Mesendoderm (in vitro differentiated cells): ENCODE data around the gene RAPGEF2.

ENCODE experiments used
- DNase-seq: peaks from one replicate; pipeline ENCODE4 v3.0.0; 2013
- H2AK5ac ChIP-seq: 2 replicates; pipeline ENCODE4 v1.6.1; 2013; ENCODE audit warnings: low read length, inconsistent platforms
- H2BK120ac ChIP-seq: 2 replicates; pipeline ENCODE4 v1.6.1; 2013; ENCODE audit warnings: low read depth, mild to moderate bottlenecking, low read length, moderate library complexity, mixed read lengths
- H2BK15ac ChIP-seq: replicated peaks from 2 replicates; pipeline ENCODE4 v1.6.1; 2013; ENCODE audit warnings: low read depth, mild to moderate bottlenecking, moderate library complexity
- H2BK5ac ChIP-seq: 2 replicates; pipeline ENCODE4 v1.6.1; 2013; ENCODE audit warnings: low read length, inconsistent platforms
- H3K18ac ChIP-seq: 2 replicates; pipeline ENCODE4 v1.6.1; 2013; ENCODE audit warnings: mild to moderate bottlenecking, low read length, mixed read lengths
- H3K23ac ChIP-seq: one replicate; pipeline ENCODE4 v1.6.1; 2013; ENCODE audit warnings: low read length
- H3K27ac ChIP-seq: 2 replicates; pipeline ENCODE4 v1.5.1; 2013; ENCODE audit warnings: low read depth, mild to moderate bottlenecking, inconsistent platforms, low read length, moderate library complexity
- H3K27me3 ChIP-seq: 2 replicates; pipeline ENCODE4 v1.6.1; 2013; ENCODE audit warnings: low read length, control low read depth, mild to moderate bottlenecking, inconsistent platforms; ENCODE audit not compliant: insufficient read depth, poor library complexity
- H3K36me3 ChIP-seq: 2 replicates; pipeline ENCODE4 v1.6.1; 2013; ENCODE audit warnings: low read length, inconsistent platforms; ENCODE audit not compliant: control insufficient read depth, insufficient read depth
- H3K4ac ChIP-seq: one replicate; pipeline ENCODE4 v1.6.1; 2013; ENCODE audit warnings: low read depth, mild to moderate bottlenecking, low read length, moderate library complexity
- H3K4me1 ChIP-seq: 2 replicates; pipeline ENCODE4 v1.6.1; 2013; ENCODE audit warnings: low read depth, low read length, inconsistent platforms; ENCODE audit not compliant: control insufficient read depth
- H3K4me2 ChIP-seq: 2 replicates; pipeline ENCODE4 v1.6.1; 2013; ENCODE audit warnings: low read length
- H3K4me3 ChIP-seq: 2 replicates; pipeline ENCODE4 v1.5.1; 2013; ENCODE audit warnings: mild to moderate bottlenecking, low read length
- H3K56ac ChIP-seq: one replicate; pipeline ENCODE4 v1.6.1; 2013; ENCODE audit warnings: low read length
- H3K79me1 ChIP-seq: 2 replicates; pipeline ENCODE4 v1.6.1; 2013; ENCODE audit warnings: low read length, inconsistent platforms
- H3K79me2 ChIP-seq: 2 replicates; pipeline ENCODE4 v1.6.1; 2013; ENCODE audit warnings: mild to moderate bottlenecking, low read length; ENCODE audit not compliant: control insufficient read depth, insufficient read depth
- H3K9ac ChIP-seq: 2 replicates; pipeline ENCODE4 v1.6.1; 2013; ENCODE audit warnings: low read length, inconsistent platforms
- H4K5ac ChIP-seq: one replicate; pipeline ENCODE4 v1.6.1; 2013; ENCODE audit warnings: low read length
- H4K8ac ChIP-seq: one replicate; pipeline ENCODE4 v1.6.1; 2013; ENCODE audit warnings: low read depth, mild to moderate bottlenecking, control low read depth, low read length, moderate library complexity
- WGBS: extraction: QIAGEN DNeasy Blood & Tissue Kit; methylation state at CpG from one replicate; pipeline ENCODE4 v1.1.7; 2013; ENCODE audit warnings: low lambda C conversion rate, missing lambda C conversion rate; ENCODE audit not compliant: insufficient coverage; ENCODE audit errors: extremely low coverage; 5-methylcytosine and 5-hydroxymethylcytosine counted together

Gene RAPGEF2

GRCh38 chr4:159142241-159142640, 39.4 kb downstream of the RAPGEF2 start:
- Histone ChIP-seq H3K23ac (no peak overlapping the region), H3K4ac (no peak overlapping the region), H2BK5ac (no peak overlapping the region), H2BK15ac (no peak overlapping the region), H2BK120ac (no peak overlapping the region), H3K4me2 (no peak overlapping the region), H4K8ac (no peak overlapping the region), H4K5ac (no peak overlapping the region), H3K79me1 (peaks cover 10% of the 10 kb centered on the region), H3K9ac (no peak overlapping the region), H2AK5ac (no peak overlapping the region), H3K79me2 (peaks cover 34% of the 10 kb centered on the region), H3K36me3 (no peaks in the 10 kb centered on the region), H3K27me3 (no peaks in the 10 kb centered on the region), H3K27ac (no peak overlapping the region), H3K18ac (no peak overlapping the region), H3K4me3 (no peak overlapping the region), H3K4me1 (peaks cover 6% of the 10 kb centered on the region), H3K56ac (no peak overlapping the region)
- DNase-seq: no peak
- WGBS: no CpG with 5 or more reads among the region's 3 CpGs

GRCh38 chr4:159142681-159143384, 40.0 kb downstream of the RAPGEF2 start:
- WGBS: 100% methylated on average over 1 of the region's 5 CpGs
- Histone ChIP-seq H3K18ac (no peak overlapping the region), H3K79me2 (peaks cover 33% of the 10 kb centered on the region), H3K79me1 (peaks cover 9% of the 10 kb centered on the region), H3K4me3 (no peak overlapping the region), H3K4ac (no peak overlapping the region), H3K27me3 (no peaks in the 10 kb centered on the region), H2BK120ac (no peak overlapping the region), H4K5ac (no peak overlapping the region), H2BK15ac (no peak overlapping the region), H2BK5ac (no peak overlapping the region), H2AK5ac (no peak overlapping the region), H3K23ac (no peak overlapping the region), H3K4me2 (no peak overlapping the region), H3K56ac (no peak overlapping the region), H3K36me3 (no peaks in the 10 kb centered on the region), H3K9ac (no peak overlapping the region), H3K4me1 (peaks cover 6% of the 10 kb centered on the region), H3K27ac (no peak overlapping the region), H4K8ac (no peak overlapping the region)
- DNase-seq: no peak

- no peak overlapping the region for H4K8ac ChIP-seq
- no peak overlapping the region for H3K23ac ChIP-seq
- no peak overlapping the region for H2BK15ac ChIP-seq
- no peaks in the 10 kb centered on the region for H3K36me3 ChIP-seq
- H3K4ac ChIP-seq: no peak overlapping the region
- H3K27ac ChIP-seq: no peak overlapping the region
- no peak for DNase-seq
- H2AK5ac ChIP-seq: no peak overlapping the region
- no peaks in the 10 kb centered on the region for H3K27me3 ChIP-seq
- peaks cover 9% of the 10 kb centered on the region for H3K79me1 ChIP-seq
- no peak overlapping the region for H3K18ac ChIP-seq
- H3K4me3 ChIP-seq: no peak overlapping the region
- no peak overlapping the region for H3K4me2 ChIP-seq
- H3K56ac ChIP-seq: no peak overlapping the region
- H2BK5ac ChIP-seq: no peak overlapping the region
- no peak overlapping the region for H3K9ac ChIP-seq
- H4K5ac ChIP-seq: no peak overlapping the region
- WGBS: no CpG with 5 or more reads among the region's 3 CpGs
- H3K4me1 ChIP-seq: peaks cover 6% of the 10 kb centered on the region
- H3K79me2 ChIP-seq: peaks cover 32% of the 10 kb centered on the region
- no peak overlapping the region for H2BK120ac ChIP-seq
Observed at GRCh38 chr4:159143687-159144086, 40.8 kb downstream of the RAPGEF2 start.

- Histone ChIP-seq H3K79me2 (peaks cover 29% of the 10 kb centered on the region), H3K23ac (no peak overlapping the region), H3K27ac (no peak overlapping the region), H3K4me3 (no peak overlapping the region), H3K4ac (no peak overlapping the region), H3K18ac (no peak overlapping the region), H2BK15ac (no peak overlapping the region), H2AK5ac (no peak overlapping the region), H4K5ac (no peak overlapping the region), H2BK120ac (no peak overlapping the region), H3K4me1 (peaks cover 2% of the 10 kb centered on the region), H2BK5ac (no peak overlapping the region), H3K36me3 (no peaks in the 10 kb centered on the region), H3K79me1 (peaks cover 5% of the 10 kb centered on the region), H4K8ac (no peak overlapping the region), H3K9ac (no peak overlapping the region), H3K56ac (no peak overlapping the region), H3K4me2 (no peak overlapping the region), H3K27me3 (no peaks in the 10 kb centered on the region)
- no CpG with 5 or more reads among the region's 4 CpGs for WGBS
- DNase-seq: no peak
Observed at GRCh38 chr4:159144112-159144694, 41.3 kb downstream of the RAPGEF2 start.

GRCh38 chr4:159145318-159145991, 42.6 kb downstream of the RAPGEF2 start:
- H3K27me3 ChIP-seq: no peaks in the 10 kb centered on the region
- H3K79me1 ChIP-seq: peaks cover 6% of the 10 kb centered on the region
- no peak overlapping the region for H3K9ac ChIP-seq
- H2BK15ac ChIP-seq: no peak overlapping the region
- no peak overlapping the region for H3K4me2 ChIP-seq
- H2BK5ac ChIP-seq: no peak overlapping the region
- H3K18ac ChIP-seq: no peak overlapping the region
- H3K27ac ChIP-seq: no peak overlapping the region
- H2BK120ac ChIP-seq: no peak overlapping the region
- H3K36me3 ChIP-seq: no peaks in the 10 kb centered on the region
- no peak overlapping the region for H3K56ac ChIP-seq
- H3K23ac ChIP-seq: no peak overlapping the region
- peaks cover under 1% of the 10 kb centered on the region for H3K4me1 ChIP-seq
- DNase-seq: peak; percentile 19
- WGBS: no CpG with 5 or more reads among the region's 4 CpGs
- peaks cover 31% of the 10 kb centered on the region for H3K79me2 ChIP-seq
- H3K4ac ChIP-seq: no peak overlapping the region
- H4K5ac ChIP-seq: no peak overlapping the region
- no peak overlapping the region for H3K4me3 ChIP-seq
- no peak overlapping the region for H4K8ac ChIP-seq
- no peak overlapping the region for H2AK5ac ChIP-seq
